22Rv1 (cell line): ENCODE measurements around the gene SUFU.
"Not testable (repeated sequence)": the region's sequence is repeated elsewhere in the genome, so short reads cannot be mapped to it uniquely, and the experiment has no call there.

ENCODE experiments used
- H3K27ac ChIP-seq: fragments of 450-650 bp; 2 replicates; pipeline ENCODE4 v1.5.1; 2017
- CTCF ChIP-seq: fragments of 450-650 bp; IDR thresholded peaks from 2 replicates; pipeline ENCODE4 v1.5.1; 2017; ENCODE audit warnings: mild to moderate bottlenecking
- ZFX ChIP-seq: fragments of 450-650 bp; IDR thresholded peaks from 2 replicates; pipeline ENCODE4 v1.6.1; 2017; ENCODE audit warnings: antibody characterized with exemption, borderline replicate concordance

Gene SUFU

GRCh38 chr10:102665904-102666509 is 162.2 kb downstream of the SUFU start:
- H3K27ac ChIP-seq: no peak overlapping the region
- TF ChIP-seq CTCF: no peak
- no peak for TF ChIP-seq ZFX

- not testable (repeated sequence) for H3K27ac ChIP-seq
Observed at GRCh38 chr10:102667411-102667810, 163.6 kb downstream of the SUFU start.

GRCh38 chr10:102668326-102669107 is 164.7 kb downstream of the SUFU start:
- no peak for TF ChIP-seq CTCF
- no peak for TF ChIP-seq ZFX
- H3K27ac ChIP-seq: no peak overlapping the region

GRCh38 chr10:102669206-102670064 is 165.7 kb downstream of the SUFU start:
- H3K27ac ChIP-seq: no peak overlapping the region
- TF ChIP-seq ZFX: no peak
- peak; percentile 33 for TF ChIP-seq CTCF

GRCh38 chr10:102670065-102670670 is 166.4 kb downstream of the SUFU start:
- no peak overlapping the region for H3K27ac ChIP-seq
- TF ChIP-seq CTCF: 0 out of 2 replicates have a peak, but pooled peaks have one; percentile 13
- no peak for TF ChIP-seq ZFX

- no peak overlapping the region for H3K27ac ChIP-seq
- TF ChIP-seq ZFX (no peak), CTCF (no peak)
Observed at GRCh38 chr10:102670871-102671434, 167.2 kb downstream of the SUFU start.

- H3K27ac ChIP-seq: no peak overlapping the region
- TF ChIP-seq CTCF (no peak), ZFX (no peak)
Observed at GRCh38 chr10:102673236-102673818, 169.6 kb downstream of the SUFU start.
